ENCODE data around the gene TTC27.
"Not testable (repeated sequence)": the region's sequence is repeated elsewhere in the genome, so short reads cannot be mapped to it uniquely, and the experiment has no call there.

TTC27 gene

DNA sequence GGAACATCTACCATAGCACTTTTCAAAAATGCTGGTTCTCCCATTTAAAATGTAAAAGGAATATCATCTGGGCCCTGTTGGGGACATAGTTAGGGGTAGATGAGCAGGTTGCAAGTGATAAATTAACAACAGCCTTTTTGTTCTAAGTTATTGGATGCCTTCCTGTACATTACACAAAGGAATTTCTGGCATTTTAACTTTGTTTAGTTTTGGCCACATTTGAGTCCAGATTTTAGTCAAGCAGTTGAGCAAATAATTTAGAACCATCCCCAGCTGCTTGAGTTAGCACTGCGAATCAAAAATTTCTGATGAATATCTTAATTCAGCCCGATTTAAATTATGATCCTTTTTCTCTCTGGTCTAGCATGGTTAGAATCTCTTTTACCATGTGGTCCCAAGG lies 124.4 kb downstream of the TTC27 start:
- DNase-seq (ENCODE audit: low spot score) = no peak
- no peak for TF ChIP-seq CTCF (IDR thresholded peaks at IDR 0.05; ENCODE audit: extremely low read depth, insufficient read depth, missing control alignments)
- in situ Hi-C loops (cut with MboI; ENCODE audit: low pct_unique_long_range_greater_than_20kb, low sequenced_read_pairs, unreplicated experiment) = no loop called here

DNA sequence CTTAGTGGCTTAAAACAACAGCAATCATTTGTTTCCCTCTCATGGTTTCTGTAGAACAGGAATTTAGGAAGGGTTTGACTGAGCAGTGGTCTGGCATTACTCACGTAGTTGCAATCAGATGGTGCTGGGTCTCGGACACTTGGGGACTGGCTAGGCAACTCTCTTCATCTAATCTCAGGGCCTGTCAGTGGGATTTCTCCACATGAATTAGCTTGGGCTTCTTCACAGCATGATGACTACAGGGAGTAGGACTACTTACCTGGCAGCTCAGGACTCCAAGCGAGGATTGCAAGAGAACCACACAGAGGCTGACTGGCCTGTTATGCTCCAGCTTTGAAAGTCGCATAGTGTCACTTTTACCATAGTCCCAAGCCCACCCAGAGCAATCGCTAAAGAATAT lies 125.1 kb downstream of the TTC27 start:
- no peak for DNase-seq (ENCODE audit: low spot score)
- TF ChIP-seq CTCF (IDR thresholded peaks at IDR 0.05; ENCODE audit: extremely low read depth, insufficient read depth, missing control alignments) = no peak
- in situ Hi-C loops (cut with MboI; ENCODE audit: low pct_unique_long_range_greater_than_20kb, low sequenced_read_pairs, unreplicated experiment) = no loop called here

DNA sequence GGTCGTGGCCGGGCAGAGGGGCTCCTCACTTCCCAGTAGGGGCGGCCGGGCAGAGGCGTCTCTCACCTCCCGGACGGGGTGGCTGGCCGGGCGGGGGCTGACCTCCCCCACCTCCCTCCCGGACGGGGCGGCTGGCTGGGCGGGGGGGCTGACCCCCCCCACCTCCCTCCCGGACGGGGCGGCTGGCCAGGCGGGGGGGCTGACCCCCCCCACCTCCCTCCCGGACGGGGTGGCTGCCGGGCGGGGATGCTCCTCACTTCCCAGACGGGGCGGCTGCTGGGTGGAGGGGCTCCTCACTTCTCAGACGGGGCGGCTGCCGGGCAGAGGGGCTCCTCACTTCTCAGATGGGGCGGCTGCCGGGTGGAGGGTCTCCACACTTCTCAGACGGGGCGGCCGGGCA lies 126.8 kb downstream of the TTC27 start:
- DNase-seq (ENCODE audit: low spot score); in situ Hi-C loops (cut with MboI; ENCODE audit: low pct_unique_long_range_greater_than_20kb, low sequenced_read_pairs, unreplicated experiment): not testable (repeated sequence)

- in situ Hi-C loops (cut with MboI; ENCODE audit: low pct_unique_long_range_greater_than_20kb, low sequenced_read_pairs, unreplicated experiment) = no loop called here
- TF ChIP-seq CTCF (IDR thresholded peaks at IDR 0.05; ENCODE audit: extremely low read depth, insufficient read depth, missing control alignments) = no peak
- DNase-seq (ENCODE audit: low spot score) = no peak
These were observed 127.8 kb downstream of the TTC27 start for GRCh38 chr2:32755666-32756065.

DNA sequence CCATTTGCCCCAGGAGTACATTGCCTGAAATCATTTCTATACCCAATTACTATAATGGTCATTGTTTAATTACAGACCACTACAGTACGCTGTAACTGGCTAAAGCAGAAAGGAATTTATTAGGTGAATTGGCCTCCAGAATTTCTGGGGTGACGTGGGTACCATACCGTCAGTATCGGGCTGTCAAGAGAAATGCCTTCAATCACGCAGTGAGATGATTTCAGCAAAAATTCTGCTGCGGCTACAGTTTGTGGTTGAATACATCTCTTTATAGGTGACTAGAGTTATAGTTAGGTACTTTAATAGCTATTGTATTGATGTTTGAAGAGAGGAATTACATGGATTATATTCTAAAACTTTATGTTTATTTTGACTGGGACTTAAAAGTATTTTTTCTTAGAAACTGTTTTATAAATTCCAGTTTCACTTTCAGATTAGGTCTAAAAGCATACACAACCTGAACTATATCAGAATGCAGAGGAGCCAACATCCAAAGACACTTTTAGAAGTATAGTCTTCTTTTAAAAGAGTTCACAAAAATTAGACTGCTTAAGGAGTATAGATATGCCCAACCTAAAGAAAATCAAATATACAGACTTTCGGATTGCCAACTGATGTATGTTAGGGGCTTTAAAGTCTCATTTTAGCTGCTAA lies 128.4 kb downstream of the TTC27 start:
- no peak for TF ChIP-seq CTCF (IDR thresholded peaks at IDR 0.05; ENCODE audit: extremely low read depth, insufficient read depth, missing control alignments)
- no peak for DNase-seq (ENCODE audit: low spot score)
- in situ Hi-C loops (cut with MboI; ENCODE audit: low pct_unique_long_range_greater_than_20kb, low sequenced_read_pairs, unreplicated experiment) = no loop called here

GRCh38 chr2:32758232-32758631 lies 130.4 kb downstream of the TTC27 start:
- in situ Hi-C loops (cut with MboI; ENCODE audit: low pct_unique_long_range_greater_than_20kb, low sequenced_read_pairs, unreplicated experiment) = no loop called here
- no peak for TF ChIP-seq CTCF (IDR thresholded peaks at IDR 0.05; ENCODE audit: extremely low read depth, insufficient read depth, missing control alignments)
- DNase-seq (ENCODE audit: low spot score) = no peak

GRCh38 chr2:32760628-32761027 lies 132.8 kb downstream of the TTC27 start:
- DNase-seq (ENCODE audit: low spot score) = no peak
- TF ChIP-seq CTCF (IDR thresholded peaks at IDR 0.05; ENCODE audit: extremely low read depth, insufficient read depth, missing control alignments) = no peak
- in situ Hi-C loops (cut with MboI; ENCODE audit: low pct_unique_long_range_greater_than_20kb, low sequenced_read_pairs, unreplicated experiment) = no loop called here

Data from GM13977 (cell line).